GM12878 (cell line): ENCODE results near the gene TRIM50. TPM values are rescaled to one million over a fixed set of nuclear protein-coding genes. Genes with fewer than 3 reads are reported as not detected.

Experiments
- ATAC-seq: fragments of 200-7000 bp; cut with Tn5 transposase; 3 replicates; pipeline ENCODE4 v1.9.1; 2020; ENCODE audit warnings: mild to moderate bottlenecking, moderate library complexity
- BruUV-seq: library from RNA; stranded (reverse); fragments of 400-500 nt; replicated peaks from 2 replicates; lab custom pipeline; 2021; lab: Mats Ljungman, UMichigan
- CTCF ChIA-PET: fragments of 300-600 bp; sonication (Branson Sonifier 250); formaldehyde crosslinking; extraction: SDS; loops from one replicate; lab custom pipeline; 2021; ENCODE audit warnings: inconsistent platforms; lab: Yijun Ruan, JAX
- POLR2A ChIA-PET: fragments of 350-600 bp; formaldehyde crosslinking; extraction: SDS; loops from one replicate; lab custom pipeline; 2021; ENCODE audit warnings: inconsistent platforms; lab: Charles Lee
- RAD21 ChIA-PET: fragments of 300-600 bp; sonication (Branson Sonifier 250); formaldehyde crosslinking; loops from one replicate; lab custom pipeline; 2023; ENCODE audit warnings: antibody characterized with exemption; ENCODE audit not compliant: unreplicated experiment; lab: Charles Lee
- SMC1A ChIA-PET: fragments of 300-600 bp; sonication (Branson Sonifier 250); formaldehyde crosslinking; loops from one replicate; lab custom pipeline; 2023; ENCODE audit not compliant: unreplicated experiment, uncharacterized antibody; lab: Charles Lee
- DNase-seq: peaks from one replicate; pipeline ENCODE4 v3.0.0-alpha.2; 2011; ENCODE audit warnings: low read depth, low spot score
- FAIRE-seq: peaks from 3 replicates; lab custom pipeline; 2011; peaks lifted over from hg19 to GRCh38; lab: Jason Lieb, UNC
- H2AFZ ChIP-seq: 2 replicates; pipeline ENCODE4 v1.6.0; 2011; ENCODE audit warnings: low read depth, low read length, control low read depth; ENCODE audit not compliant: control insufficient read depth
- H3K27ac ChIP-seq: 2 replicates; pipeline ENCODE4 v1.5.1; 2011; ENCODE audit warnings: control low read depth; ENCODE audit not compliant: control insufficient read depth, insufficient read depth
- H3K27me3 ChIP-seq, 2 experiments: replicated peaks in 1 of 2; 2 replicates each; pipeline versions ENCODE4 v1.6.0 to v1.6.1; 2011; ENCODE audit warnings: low read length in 1 of 2; ENCODE audit not compliant: control insufficient read depth in 2 of 2, insufficient read depth in 2 of 2
- H3K36me3 ChIP-seq, 2 experiments: 2 replicates each; pipeline ENCODE4 v1.5.1; 2011; ENCODE audit warnings: low read length in 1 of 2; ENCODE audit not compliant: control insufficient read depth in 2 of 2, insufficient read depth in 2 of 2
- H3K4me1 ChIP-seq: 2 replicates; pipeline ENCODE4 v1.6.1; 2011; ENCODE audit warnings: mild to moderate bottlenecking, low read length, moderate library complexity, mixed read lengths; ENCODE audit not compliant: control insufficient read depth, insufficient read depth
- H3K4me2 ChIP-seq: 2 replicates; pipeline ENCODE4 v1.6.0; 2011; ENCODE audit warnings: control low read depth; ENCODE audit not compliant: control insufficient read depth, insufficient read depth
- H3K4me3 ChIP-seq: fragments of 200-600 bp; sonication (generic); 2 replicates; pipeline ENCODE4 v1.5.1; 2016
- H3K79me2 ChIP-seq: 2 replicates; pipeline ENCODE4 v1.6.0; 2011; ENCODE audit warnings: low read length; ENCODE audit not compliant: control insufficient read depth, insufficient read depth
- H3K9ac ChIP-seq: 2 replicates; pipeline ENCODE4 v1.8.0; 2011; ENCODE audit warnings: low read length, control low read depth, mixed read lengths; ENCODE audit not compliant: control insufficient read depth, insufficient read depth
- H3K9me3 ChIP-seq: replicated peaks from 3 replicates; pipeline ENCODE4 v1.5.1; 2011; ENCODE audit warnings: mild to moderate bottlenecking, low read length; ENCODE audit not compliant: control insufficient read depth, insufficient read depth
- H4K20me1 ChIP-seq: 2 replicates; pipeline ENCODE4 v1.6.0; 2011; ENCODE audit not compliant: control insufficient read depth, insufficient read depth
- CREM ChIP-seq: IDR thresholded peaks from 2 replicates; pipeline ENCODE4 v1.6.1; 2014; ENCODE audit warnings: antibody characterized with exemption, low read depth
- EP300 ChIP-seq, 2 experiments: fragments of 150-350 bp in 1 of 2; IDR thresholded peaks; 2 replicates each; pipeline ENCODE4 v1.6.1; 2011 to 2012; ENCODE audit warnings: low read depth in 2 of 2, low read length in 2 of 2, borderline replicate concordance in 1 of 2, improper control_type of control experiment in 1 of 2, inconsistent platforms in 1 of 2; ENCODE audit not compliant: control insufficient read depth in 1 of 2
- KAT2A ChIP-seq: conservative IDR thresholded peaks from 2 replicates; pipeline ENCODE4 v1.6.1; 2011; ENCODE audit warnings: low read depth, low read length; ENCODE audit not compliant: control insufficient read depth
- PML ChIP-seq: IDR thresholded peaks from 2 replicates; pipeline ENCODE4 v1.6.1; 2012; ENCODE audit warnings: low read length, inconsistent platforms
- TAF1 ChIP-seq: IDR thresholded peaks from 2 replicates; pipeline ENCODE4 v1.6.1; 2011; ENCODE audit warnings: mild to moderate bottlenecking, low read depth, low read length, borderline replicate concordance
- ZBED1 ChIP-seq: IDR thresholded peaks from 2 replicates; pipeline ENCODE4 v1.6.1; 2016; ENCODE audit warnings: borderline replicate concordance
- WGBS: methylation state at CpG from one replicate; pipeline ENCODE4 v1.1.6; 2016; ENCODE audit warnings: low lambda C conversion rate; ENCODE audit not compliant: insufficient replicate concordance, insufficient coverage; ENCODE audit errors: missing lambda C conversion rate; 5-methylcytosine and 5-hydroxymethylcytosine counted together
- in situ Hi-C: fragments of 300-500 bp; cut with MboI; formaldehyde crosslinking; loops from 9 replicates; pipeline ENCODE4 v1.14.3; 2018; ENCODE audit warnings: mixed read lengths
- intact Hi-C: fragments of 100-400 bp; cut with micrococcal nuclease; formaldehyde crosslinking; loops from one replicate; pipeline ENCODE4 v1.14.2; 2022; ENCODE audit not compliant: unreplicated experiment
- polyA plus RNA-seq, 11 experiments: library from polyadenylated mRNA; depleted of rRNA in 4 of 11; unstranded in 6 of 11; stranded (reverse) in 5 of 11; fragments of >200 nt; fragmentation: Nextera tagmentation in 4 of 11; fragmentation: Illumina TruSeq in 1 of 11; extraction: Ambion mirVana in 4 of 11; extraction: Trizol in 1 of 11; gene quantifications; 1 replicate in 1 of 11; 2 replicates in 10 of 11; pipeline versions ENCODE4 v1.2.1 to v1.2.3, GENCODE V29; 2011 to 2016; ENCODE audit warnings: inconsistent platforms in 2 of 11, missing spikeins in 2 of 11, low read depth in 1 of 11
- total RNA-seq, 4 experiments: library from RNA; depleted of rRNA in 3 of 4; stranded (reverse); fragments of >200 nt in 3 of 4; fragmentation: Illumina TruSeq in 1 of 4; extraction: Trizol in 1 of 4; gene quantifications; 2 replicates each; pipeline versions ENCODE4 v1.2.1 to v1.2.3, GENCODE V29; 2013 to 2021
- TF ChIP-seq, protein P1 (sequence below): IDR thresholded peaks from 2 replicates; pipeline ENCODE4 v1.6.1; 2012; ENCODE audit warnings: low read depth, low read length, improper control_type of control experiment
- TF ChIP-seq, protein P2 (sequence below): IDR thresholded peaks from 2 replicates; pipeline ENCODE4 v1.6.1; 2012; ENCODE audit warnings: mild to moderate bottlenecking, low read depth, low read length
- TF ChIP-seq, protein P3 (sequence below): fragments of 450-650 bp; conservative IDR thresholded peaks from 2 replicates; pipeline ENCODE4 v1.6.1; 2017; ENCODE audit warnings: mild to moderate bottlenecking, moderate library complexity
- TF ChIP-seq, protein P4 (sequence below): fragments of 450-650 bp; IDR thresholded peaks from 2 replicates; pipeline ENCODE4 v1.6.1; 2016; ENCODE audit warnings: mild to moderate bottlenecking, moderate library complexity, borderline replicate concordance

TRIM50 gene
- total and polyA plus RNA-seq, 10 of the 15 experiments (the other 5 are each of a cell fraction or from before 2014, with no cell fraction given) = not detected

DNA sequence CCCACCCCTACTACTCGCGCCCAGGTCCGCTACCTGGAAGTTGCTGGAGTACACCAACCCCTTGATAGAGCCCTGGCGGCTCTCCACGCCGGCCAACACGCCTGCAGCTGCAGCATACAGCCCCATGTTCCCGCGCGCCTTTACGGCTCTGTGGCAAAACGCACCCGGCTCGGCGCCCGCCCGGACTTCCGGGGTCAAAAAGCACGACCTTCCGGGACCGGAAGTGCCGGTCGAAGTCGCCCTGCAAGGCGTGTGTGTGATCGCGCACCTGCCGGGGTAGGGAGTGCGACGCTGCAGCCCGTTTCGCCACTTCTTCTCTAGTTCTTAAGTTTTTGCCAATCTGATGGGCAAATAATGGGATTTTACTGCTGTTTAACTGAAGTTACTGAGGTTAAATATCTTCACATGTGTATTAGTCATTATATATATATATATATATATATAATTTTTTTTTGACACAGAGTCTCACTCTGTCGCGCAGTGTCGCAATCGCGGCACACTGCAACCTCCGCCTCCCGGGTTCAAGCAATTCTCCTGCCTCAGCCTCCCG is 19.1 kb downstream of the TRIM50 start, which contains the start of gene NSUN5:
NSUN5 (minus strand) TSS at position 162 of the 550 bp plus-strand sequence; CDS start at position 126, 36 bp downstream.
- in situ Hi-C loops = no loop called here
- Histone ChIP-seq H2AFZ (peak within 1 kb of the TSS; percentile 67), H3K9me3 (no peaks in the 10 kb centered on the region), H3K27ac (peak within 1 kb of the TSS; percentile 50; the same call in 1 of the 2 replicates), H4K20me1 (no peaks in the 10 kb centered on the region), H3K36me3 (peaks cover 7 to 10% of the 10 kb centered on the region in 2 experiments; a peak in 3 of 4 replicates), H3K4me1 (no peaks in the 10 kb centered on the region; the same call in 1 of the 2 replicates), H3K4me3 (peak within 1 kb of the TSS; percentile 91), H3K4me2 (peak within 1 kb of the TSS; percentile 87), H3K9ac (peak within 1 kb of the TSS; percentile 70), H3K27me3 (no peaks in the 10 kb centered on the region), H3K79me2 (peaks cover 21% of the 10 kb centered on the region)
- SMC1A ChIA-PET = no interaction called here
- POLR2A ChIA-PET = interaction anchor here (0.6 kb wide), 1 partner anchor 25 kb away, joined by 5 read pairs; no protein-coding TSS in a partner anchor
- CTCF ChIA-PET = interaction anchor here (1.8 kb wide), 1 partner anchor 15 kb away, joined by 5 read pairs; no protein-coding TSS in a partner anchor
- RAD21 ChIA-PET = no interaction called here
- intact Hi-C loops = no loop called here
- WGBS = 17% methylated on average over 30 of the region's 40 CpGs
- ATAC-seq = peak; percentile 98
- FAIRE-seq = peak; percentile 70
- DNase-seq = peak; percentile 56
- no TSS peak for BruUV-seq
- TF ChIP-seq CREM (peak; percentile 68), TAF1 (peak; percentile 89), PML (peak; percentile 84; the same call in 1 of the 2 replicates), ZBED1 (no peak), KAT2A (no peak), EP300 (IDR thresholded peaks at IDR 0.05; ENCODE audit: borderline replicate concordance in 1 of 2, control insufficient read depth in 1 of 2, low read depth in 2 of 2, low read length in 2 of 2) (no peak)
- TF ChIP-seq, protein P1, sequence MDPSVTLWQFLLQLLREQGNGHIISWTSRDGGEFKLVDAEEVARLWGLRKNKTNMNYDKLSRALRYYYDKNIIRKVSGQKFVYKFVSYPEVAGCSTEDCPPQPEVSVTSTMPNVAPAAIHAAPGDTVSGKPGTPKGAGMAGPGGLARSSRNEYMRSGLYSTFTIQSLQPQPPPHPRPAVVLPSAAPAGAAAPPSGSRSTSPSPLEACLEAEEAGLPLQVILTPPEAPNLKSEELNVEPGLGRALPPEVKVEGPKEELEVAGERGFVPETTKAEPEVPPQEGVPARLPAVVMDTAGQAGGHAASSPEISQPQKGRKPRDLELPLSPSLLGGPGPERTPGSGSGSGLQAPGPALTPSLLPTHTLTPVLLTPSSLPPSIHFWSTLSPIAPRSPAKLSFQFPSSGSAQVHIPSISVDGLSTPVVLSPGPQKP = peak; percentile 94
- TF ChIP-seq, protein P2, sequence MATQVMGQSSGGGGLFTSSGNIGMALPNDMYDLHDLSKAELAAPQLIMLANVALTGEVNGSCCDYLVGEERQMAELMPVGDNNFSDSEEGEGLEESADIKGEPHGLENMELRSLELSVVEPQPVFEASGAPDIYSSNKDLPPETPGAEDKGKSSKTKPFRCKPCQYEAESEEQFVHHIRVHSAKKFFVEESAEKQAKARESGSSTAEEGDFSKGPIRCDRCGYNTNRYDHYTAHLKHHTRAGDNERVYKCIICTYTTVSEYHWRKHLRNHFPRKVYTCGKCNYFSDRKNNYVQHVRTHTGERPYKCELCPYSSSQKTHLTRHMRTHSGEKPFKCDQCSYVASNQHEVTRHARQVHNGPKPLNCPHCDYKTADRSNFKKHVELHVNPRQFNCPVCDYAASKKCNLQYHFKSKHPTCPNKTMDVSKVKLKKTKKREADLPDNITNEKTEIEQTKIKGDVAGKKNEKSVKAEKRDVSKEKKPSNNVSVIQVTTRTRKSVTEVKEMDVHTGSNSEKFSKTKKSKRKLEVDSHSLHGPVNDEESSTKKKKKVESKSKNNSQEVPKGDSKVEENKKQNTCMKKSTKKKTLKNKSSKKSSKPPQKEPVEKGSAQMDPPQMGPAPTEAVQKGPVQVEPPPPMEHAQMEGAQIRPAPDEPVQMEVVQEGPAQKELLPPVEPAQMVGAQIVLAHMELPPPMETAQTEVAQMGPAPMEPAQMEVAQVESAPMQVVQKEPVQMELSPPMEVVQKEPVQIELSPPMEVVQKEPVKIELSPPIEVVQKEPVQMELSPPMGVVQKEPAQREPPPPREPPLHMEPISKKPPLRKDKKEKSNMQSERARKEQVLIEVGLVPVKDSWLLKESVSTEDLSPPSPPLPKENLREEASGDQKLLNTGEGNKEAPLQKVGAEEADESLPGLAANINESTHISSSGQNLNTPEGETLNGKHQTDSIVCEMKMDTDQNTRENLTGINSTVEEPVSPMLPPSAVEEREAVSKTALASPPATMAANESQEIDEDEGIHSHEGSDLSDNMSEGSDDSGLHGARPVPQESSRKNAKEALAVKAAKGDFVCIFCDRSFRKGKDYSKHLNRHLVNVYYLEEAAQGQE = no peak
- TF ChIP-seq, protein P3, sequence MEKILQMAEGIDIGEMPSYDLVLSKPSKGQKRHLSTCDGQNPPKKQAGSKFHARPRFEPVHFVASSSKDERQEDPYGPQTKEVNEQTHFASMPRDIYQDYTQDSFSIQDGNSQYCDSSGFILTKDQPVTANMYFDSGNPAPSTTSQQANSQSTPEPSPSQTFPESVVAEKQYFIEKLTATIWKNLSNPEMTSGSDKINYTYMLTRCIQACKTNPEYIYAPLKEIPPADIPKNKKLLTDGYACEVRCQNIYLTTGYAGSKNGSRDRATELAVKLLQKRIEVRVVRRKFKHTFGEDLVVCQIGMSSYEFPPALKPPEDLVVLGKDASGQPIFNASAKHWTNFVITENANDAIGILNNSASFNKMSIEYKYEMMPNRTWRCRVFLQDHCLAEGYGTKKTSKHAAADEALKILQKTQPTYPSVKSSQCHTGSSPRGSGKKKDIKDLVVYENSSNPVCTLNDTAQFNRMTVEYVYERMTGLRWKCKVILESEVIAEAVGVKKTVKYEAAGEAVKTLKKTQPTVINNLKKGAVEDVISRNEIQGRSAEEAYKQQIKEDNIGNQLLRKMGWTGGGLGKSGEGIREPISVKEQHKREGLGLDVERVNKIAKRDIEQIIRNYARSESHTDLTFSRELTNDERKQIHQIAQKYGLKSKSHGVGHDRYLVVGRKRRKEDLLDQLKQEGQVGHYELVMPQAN = no peak; the same call in 1 of the 2 replicates
- TF ChIP-seq, protein P4, sequence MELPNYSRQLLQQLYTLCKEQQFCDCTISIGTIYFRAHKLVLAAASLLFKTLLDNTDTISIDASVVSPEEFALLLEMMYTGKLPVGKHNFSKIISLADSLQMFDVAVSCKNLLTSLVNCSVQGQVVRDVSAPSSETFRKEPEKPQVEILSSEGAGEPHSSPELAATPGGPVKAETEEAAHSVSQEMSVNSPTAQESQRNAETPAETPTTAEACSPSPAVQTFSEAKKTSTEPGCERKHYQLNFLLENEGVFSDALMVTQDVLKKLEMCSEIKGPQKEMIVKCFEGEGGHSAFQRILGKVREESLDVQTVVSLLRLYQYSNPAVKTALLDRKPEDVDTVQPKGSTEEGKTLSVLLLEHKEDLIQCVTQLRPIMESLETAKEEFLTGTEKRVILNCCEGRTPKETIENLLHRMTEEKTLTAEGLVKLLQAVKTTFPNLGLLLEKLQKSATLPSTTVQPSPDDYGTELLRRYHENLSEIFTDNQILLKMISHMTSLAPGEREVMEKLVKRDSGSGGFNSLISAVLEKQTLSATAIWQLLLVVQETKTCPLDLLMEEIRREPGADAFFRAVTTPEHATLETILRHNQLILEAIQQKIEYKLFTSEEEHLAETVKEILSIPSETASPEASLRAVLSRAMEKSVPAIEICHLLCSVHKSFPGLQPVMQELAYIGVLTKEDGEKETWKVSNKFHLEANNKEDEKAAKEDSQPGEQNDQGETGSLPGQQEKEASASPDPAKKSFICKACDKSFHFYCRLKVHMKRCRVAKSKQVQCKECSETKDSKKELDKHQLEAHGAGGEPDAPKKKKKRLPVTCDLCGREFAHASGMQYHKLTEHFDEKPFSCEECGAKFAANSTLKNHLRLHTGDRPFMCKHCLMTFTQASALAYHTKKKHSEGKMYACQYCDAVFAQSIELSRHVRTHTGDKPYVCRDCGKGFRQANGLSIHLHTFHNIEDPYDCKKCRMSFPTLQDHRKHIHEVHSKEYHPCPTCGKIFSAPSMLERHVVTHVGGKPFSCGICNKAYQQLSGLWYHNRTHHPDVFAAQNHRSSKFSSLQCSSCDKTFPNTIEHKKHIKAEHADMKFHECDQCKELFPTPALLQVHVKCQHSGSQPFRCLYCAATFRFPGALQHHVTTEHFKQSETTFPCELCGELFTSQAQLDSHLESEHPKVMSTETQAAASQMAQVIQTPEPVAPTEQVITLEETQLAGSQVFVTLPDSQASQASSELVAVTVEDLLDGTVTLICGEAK = peak; percentile 88
